ENCODE data around the gene IL4I1.

GRCh38 chr19:49916839-49917733 is 20.4 kb upstream of the IL4I1 start:
- peak; percentile 41 for TF ChIP-seq CTCF (conservative IDR thresholded peaks at IDR 0.05; ENCODE audit: low read length)
- TF ChIP-seq EZH2phosphoT487 (IDR thresholded peaks at IDR 0.05; ENCODE audit: borderline replicate concordance) = no peak
